OCI-LY7 (cell line): ENCODE results near the gene SIL1.

Experiments used
- CTCF ChIP-seq: fragments of 200-600 bp; sonication (generic); conservative IDR thresholded peaks from 2 replicates; pipeline ENCODE4 v1.5.1; 2014; ENCODE audit warnings: mild to moderate bottlenecking, antibody characterized with exemption, low read length, moderate library complexity, mixed read lengths
- EZH2phosphoT487 ChIP-seq: fragments of 200-600 bp; sonication (generic); IDR thresholded peaks from 2 replicates; pipeline ENCODE4 v1.6.1; 2018; ENCODE audit warnings: low read depth, borderline replicate concordance, mild to moderate bottlenecking, mixed run types, antibody characterized with exemption, low read length, moderate library complexity, mixed read lengths

GRCh38 chr5:138979684-138980280 lies 218.4 kb downstream of the SIL1 start:
- no peak for TF ChIP-seq CTCF
- no peak for TF ChIP-seq EZH2phosphoT487
